Activated gamma-delta T cell treated with anti-CD3 and anti-CD28 coated beads, Interleukin-2, amount 50 U/mL, for 16 hours (primary cell): ENCODE results near the gene PLCB2.
A peak's percentile ranks its signal among the peaks of the same experiment; 100 is the strongest.

Experiments
- DNase-seq: peaks from one replicate; pipeline ENCODE4 v3.0.0-alpha.2; 2020; ENCODE audit warnings: low read depth

Gene PLCB2

GRCh38 chr15:40285151-40285550, 22.6 kb downstream of the PLCB2 start:
- DNase-seq, result no peak

GRCh38 chr15:40283615-40284300, 24.0 kb downstream of the PLCB2 start:
- DNase-seq, result no peak

- no peak for DNase-seq
Measured at GRCh38 chr15:40282869-40283614, 24.7 kb downstream of the PLCB2 start, which contains the start of gene ANKRD63. Gene ANKRD63, minus strand, starts transcription at chr15:40283064. Its CDS starts 478 bp downstream, at chr15:40282586.

DNA sequence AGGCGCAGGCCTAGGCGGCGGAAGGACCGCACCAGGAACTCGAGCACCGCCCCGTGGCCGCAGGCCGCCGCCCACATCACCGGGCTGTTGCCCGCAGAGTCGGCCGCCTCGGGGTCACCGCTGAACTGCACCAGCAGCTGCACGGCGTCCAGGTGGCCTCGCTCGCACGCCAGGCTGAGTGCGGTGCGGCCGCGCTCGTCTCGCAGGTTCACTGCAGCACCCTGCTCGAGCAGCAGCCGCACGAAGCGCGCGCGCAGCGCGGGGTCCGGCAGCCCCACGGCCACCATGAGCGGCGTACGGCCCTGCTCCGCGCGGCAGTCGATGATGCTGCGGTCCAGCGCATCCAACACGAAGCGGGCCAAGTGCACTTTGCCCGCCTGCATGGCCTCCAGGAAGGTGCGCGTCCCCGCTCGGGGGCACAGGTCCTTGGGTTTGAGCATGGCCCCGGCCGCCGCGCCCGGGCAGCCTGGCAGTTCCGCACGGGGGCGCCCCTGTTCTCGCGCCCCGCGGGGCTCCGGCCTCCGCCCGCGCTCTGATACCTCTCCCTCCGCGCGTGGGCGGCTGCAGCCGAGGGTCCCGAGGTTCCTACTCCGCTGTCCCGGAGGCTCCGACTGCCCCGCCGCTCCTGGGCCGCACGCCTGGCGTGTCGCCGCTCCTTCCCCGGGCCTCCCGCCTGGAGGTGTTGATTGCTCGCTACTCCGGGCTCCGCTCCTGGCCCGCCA, 25.4 kb downstream of the PLCB2 start:
- DNase-seq, result peak; percentile 29

DNA sequence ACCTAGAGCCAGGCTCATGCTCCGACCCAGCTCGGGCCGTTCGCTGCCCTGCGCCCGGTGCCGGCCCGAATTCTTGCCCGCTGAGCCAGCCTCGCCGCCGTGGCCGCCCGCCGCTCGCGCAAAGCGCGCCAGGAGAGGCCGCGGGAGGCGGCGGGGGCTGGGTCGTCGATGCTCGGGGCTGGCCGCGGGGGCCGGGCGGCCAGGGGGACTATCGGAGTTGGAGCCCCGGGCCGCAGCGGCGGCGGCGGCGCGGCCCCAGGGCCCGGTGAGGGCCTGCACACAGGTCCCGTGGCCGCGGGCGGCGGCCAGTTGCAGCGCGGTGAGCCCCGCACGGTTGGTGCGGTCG, 26.0 kb downstream of the PLCB2 start:
- DNase-seq, result no peak

DNA sequence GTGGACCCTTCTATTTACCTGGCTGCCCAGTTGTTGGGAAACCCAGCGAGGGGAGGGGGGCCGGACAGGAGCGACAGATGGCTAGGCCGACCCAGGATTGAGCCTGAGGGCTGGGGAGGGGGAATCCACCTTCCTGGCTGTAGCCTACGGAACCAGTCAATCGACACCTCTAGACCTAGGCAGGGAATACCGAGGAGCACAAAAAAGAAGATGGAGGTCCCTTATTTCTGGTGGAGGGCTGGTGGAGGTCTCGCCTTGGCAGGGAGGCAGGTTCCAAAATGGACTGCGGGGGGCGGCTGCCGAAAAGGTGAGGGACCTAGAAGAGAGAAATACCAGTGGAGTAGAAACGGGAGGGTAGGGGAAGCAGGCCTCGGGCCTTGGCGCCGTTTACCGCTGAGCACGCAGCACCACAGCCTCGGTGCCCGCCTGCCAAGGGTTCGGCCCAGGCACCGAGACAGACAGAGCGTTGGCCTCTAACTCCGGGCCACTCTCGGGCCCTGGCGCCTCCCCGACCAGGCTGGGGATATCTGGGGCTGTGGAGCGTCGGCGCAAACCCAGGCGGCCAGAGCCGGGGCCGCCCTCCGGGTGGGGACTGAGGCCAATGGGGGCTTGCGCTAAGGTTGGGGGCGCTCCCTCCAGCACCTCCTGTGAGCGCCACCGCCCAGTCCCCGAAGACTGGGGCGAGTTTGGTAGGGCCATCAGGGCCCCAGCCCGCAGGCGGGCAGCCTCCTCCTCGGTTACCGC, 26.5 kb downstream of the PLCB2 start:
- DNase-seq, result no peak

- DNase-seq, result no peak
Measured at GRCh38 chr15:40280260-40281056, 27.3 kb downstream of the PLCB2 start.

GRCh38 chr15:40279437-40280141, 28.1 kb downstream of the PLCB2 start:
- peak; percentile 60 for DNase-seq

- no peak for DNase-seq
Measured at GRCh38 chr15:40278026-40278425, 29.7 kb downstream of the PLCB2 start.

GRCh38 chr15:40277471-40277870, 30.3 kb downstream of the PLCB2 start:
- no peak for DNase-seq

DNA sequence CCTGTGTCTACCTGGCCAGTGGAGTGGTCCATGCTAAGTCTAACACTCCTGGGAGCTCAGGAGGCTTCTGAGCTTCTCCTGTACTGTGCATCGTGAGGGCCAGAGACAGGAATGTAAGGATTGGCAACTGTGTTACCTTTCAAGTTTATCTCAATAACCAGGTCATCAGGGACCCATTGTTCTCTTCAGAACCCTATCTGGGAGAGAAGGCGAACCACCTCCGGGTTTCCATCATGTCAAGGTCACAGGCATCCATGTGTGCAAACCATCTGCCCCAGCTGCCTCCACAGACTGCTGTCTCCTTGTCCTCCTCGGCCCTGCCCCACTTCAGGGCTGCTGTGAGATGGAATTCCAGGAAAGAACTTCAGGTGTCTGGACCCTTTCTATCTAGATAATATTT, 30.8 kb downstream of the PLCB2 start:
- DNase-seq, result no peak

DNA sequence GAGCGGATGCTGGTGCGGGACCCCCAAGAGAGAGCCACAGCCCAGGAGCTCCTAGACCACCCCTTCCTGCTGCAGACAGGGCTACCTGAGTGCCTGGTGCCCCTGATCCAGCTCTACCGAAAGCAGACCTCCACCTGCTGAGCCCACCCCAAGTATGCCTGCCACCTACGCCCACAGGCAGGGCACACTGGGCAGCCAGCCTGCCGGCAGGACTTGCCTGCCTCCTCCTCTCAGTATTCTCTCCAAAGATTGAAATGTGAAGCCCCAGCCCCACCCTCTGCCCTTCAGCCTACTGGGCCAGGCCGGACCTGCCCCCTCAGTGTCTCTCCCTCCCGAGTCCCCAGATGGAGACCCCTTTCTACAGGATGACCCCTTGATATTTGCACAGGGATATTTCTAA, 31.8 kb downstream of the PLCB2 start:
- no peak for DNase-seq

- DNase-seq, result no peak
Measured at GRCh38 chr15:40275523-40275922, 32.2 kb downstream of the PLCB2 start.

DNA sequence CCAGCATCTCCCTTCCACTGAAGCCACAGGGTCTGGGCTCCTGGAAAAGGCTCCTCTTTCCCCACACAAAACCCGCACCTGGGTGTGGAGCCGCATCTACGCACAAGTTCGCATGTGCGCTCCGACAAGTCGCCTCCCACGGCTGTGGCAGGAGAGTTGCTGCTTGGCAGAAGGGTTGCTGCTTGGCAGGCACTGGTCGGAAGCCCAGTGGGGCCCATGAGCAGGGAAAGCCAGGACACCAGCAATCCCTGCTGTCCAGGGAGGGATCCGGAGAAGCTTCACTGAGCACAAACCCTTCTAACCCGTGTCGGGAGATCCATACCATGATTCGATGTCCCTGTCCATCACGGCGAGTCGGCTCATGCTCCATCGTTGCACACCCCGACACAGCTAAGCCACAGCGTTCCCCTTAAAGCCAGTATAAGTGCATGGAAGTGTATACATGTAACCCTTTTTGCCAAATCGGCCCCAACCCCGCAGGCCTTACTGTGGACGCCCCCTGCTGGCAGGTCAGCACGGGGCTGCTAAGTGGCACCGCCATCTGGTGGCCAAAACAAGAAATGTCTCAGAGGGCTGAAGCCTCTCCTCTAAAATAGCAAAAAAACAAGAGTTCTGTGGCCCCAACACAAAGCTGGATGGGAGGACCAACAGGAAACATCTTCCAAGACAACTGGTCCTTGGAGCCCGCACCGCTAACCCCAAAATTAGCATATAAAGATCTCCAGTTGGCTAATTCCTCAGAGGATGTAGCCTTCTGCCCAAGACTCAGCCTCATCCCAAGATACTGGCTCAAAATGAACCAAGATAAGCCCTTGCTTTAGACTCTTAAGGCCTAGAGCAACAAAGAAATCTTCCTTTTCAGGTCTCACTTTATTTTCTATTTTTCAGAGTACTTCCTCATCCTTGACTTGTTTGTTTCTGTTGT, 33.1 kb downstream of the PLCB2 start:
- peak; percentile 85 for DNase-seq

DNA sequence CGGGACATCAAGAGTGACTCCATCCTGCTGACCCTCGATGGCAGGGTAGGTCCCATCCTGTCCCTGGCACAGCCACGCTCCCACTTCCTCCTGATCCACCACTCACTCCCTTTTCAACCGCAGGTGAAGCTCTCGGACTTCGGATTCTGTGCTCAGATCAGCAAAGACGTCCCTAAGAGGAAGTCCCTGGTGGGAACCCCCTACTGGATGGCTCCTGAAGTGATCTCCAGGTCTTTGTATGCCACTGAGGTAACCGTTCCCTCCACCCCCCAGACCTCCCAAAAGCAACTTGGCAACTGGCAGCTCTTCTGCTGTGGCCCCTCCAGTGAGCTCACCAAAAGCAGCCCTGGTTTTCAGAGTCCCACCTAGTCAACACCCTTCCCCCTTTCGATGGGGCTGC, 34.3 kb downstream of the PLCB2 start:
- DNase-seq, result no peak

- DNase-seq, result no peak
Measured at GRCh38 chr15:40272485-40273056, 35.2 kb downstream of the PLCB2 start.

DNA sequence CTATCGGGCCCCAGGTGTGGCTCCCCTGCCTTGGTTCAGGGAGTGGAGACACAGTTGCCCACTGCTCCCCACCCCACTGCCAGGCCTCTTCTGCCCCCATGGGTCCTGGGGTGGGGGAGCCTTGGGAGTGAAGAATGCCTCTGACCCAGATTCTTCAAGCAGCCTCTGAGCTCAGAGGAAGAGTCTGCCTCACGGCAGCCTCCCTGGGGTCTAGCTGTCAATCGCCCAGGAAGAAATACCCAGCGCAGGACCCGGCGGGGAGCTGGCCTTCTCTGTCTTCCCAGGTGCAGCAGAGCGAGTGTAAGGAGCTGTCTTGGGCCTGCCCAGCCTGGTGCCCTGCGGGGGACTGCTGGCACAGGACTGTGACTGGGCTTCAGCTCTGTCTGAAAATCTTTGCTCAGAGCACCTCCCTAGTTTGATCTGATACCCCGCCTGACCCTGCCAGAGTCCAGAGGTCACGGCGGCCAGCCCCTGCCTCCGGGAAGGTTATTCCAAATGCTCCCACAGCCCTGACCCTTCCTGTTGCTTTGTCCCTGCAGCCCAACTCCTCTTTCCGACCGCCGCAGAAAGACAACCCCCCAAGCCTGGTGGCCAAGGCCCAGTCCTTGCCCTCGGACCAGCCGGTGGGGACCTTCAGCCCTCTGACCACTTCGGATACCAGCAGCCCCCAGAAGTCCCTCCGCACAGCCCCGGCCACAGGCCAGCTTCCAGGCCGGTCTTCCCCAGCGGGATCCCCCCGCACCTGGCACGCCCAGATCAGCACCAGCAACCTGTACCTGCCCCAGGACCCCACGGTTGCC, 35.9 kb downstream of the PLCB2 start:
- no peak for DNase-seq

DNA sequence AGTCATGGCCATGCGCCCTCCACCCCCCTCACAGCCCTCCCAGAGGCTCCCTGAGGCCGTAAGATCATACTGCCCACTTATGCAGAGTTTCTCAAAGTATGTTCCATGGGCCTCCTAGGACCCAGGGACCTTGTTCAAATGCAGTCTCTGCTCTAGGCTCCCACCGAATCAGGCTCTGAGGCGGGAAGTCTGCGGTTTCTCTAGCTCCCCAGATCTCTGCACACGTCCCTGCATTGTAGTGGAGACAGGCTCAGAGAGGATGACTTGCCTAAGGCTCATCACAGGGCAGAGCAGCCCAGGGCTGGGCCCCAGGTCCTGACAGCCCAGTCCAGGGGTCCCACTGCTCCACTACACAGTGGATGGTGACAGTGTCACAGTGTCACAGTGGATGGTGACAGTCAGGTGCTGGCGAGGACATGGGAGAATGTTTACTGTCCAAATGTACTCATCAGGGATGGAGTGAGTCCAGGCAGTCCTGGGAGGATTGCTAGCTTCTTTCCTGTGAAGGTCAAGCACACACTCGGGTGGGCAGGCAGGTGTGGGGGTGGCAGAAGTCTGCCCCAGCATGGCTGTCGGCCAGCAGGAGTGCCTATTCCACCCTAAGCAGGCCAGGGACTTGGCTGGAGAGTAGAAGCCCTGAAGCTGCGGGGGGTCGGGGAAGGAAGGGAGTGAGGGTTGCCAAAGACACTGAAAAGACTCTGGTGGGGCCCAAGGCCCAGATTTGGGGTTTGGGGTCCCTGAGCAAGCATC, 37.3 kb downstream of the PLCB2 start:
- DNase-seq, result no peak
